Gastrocnemius medialis (tissue), 4 donors: ENCODE results near the gene LZTS2. TPM values are rescaled to one million over a fixed set of nuclear protein-coding genes. Genes with fewer than 3 reads are reported as not detected.

ENCODE experiments used
- ATAC-seq, 2 donors: fragments of 150-250 bp; one replicate each; pipeline ENCODE4 v1.9.1; 2016
- DNase-seq, 2 donors: peaks; one replicate each; pipeline ENCODE4 v3.0.0-alpha.2; 2019
- H3K27ac ChIP-seq, 4 donors: fragments of 200-600 bp; sonication (generic); 1 replicate in 1 of 4; 2 replicates in 3 of 4; pipeline ENCODE4 v1.5.1; 2016 to 2018; ENCODE audit warnings: mild to moderate bottlenecking in 2 of 4, moderate library complexity in 1 of 4
- H3K27me3 ChIP-seq, 3 donors: fragments of 200-600 bp; sonication (generic) in 2 of 3; 1 replicate in 1 of 3; 2 replicates in 2 of 3; pipeline versions ENCODE4 v1.5.1 to v1.6.0; 2016 to 2019; ENCODE audit warnings: mild to moderate bottlenecking in 1 of 3, moderate library complexity in 1 of 3
- H3K36me3 ChIP-seq, 2 donors: fragments of 200-600 bp; sonication (generic) in 1 of 2; one replicate each; pipeline ENCODE4 v1.5.1; 2017 to 2018
- H3K4me1 ChIP-seq, 2 donors: fragments of 200-600 bp; sonication (generic) in 1 of 2; one replicate each; pipeline ENCODE4 v1.5.1; 2016 to 2017; ENCODE audit warnings: mild to moderate bottlenecking in 2 of 2
- H3K4me3 ChIP-seq, 4 donors: fragments of 200-600 bp; sonication (generic) in 3 of 4; 1 replicate in 1 of 4; 2 replicates in 3 of 4; pipeline ENCODE4 v1.5.1; 2016 to 2019; ENCODE audit warnings: mild to moderate bottlenecking in 2 of 4
- H3K9me3 ChIP-seq, 3 donors: fragments of 200-600 bp; sonication (generic) in 2 of 3; 1 replicate in 1 of 3; 2 replicates in 2 of 3; pipeline ENCODE4 v1.5.1; 2016 to 2019
- POLR2A ChIP-seq, 2 donors: fragments of 450-650 bp; IDR thresholded peaks; one replicate each; pipeline ENCODE4 v1.6.1; 2017; ENCODE audit warnings: antibody characterized with exemption in 2 of 2, mild to moderate bottlenecking in 2 of 2, moderate library complexity in 2 of 2
- in situ Hi-C, 4 donors: fragments of 200-750 bp; cut with MboI; loops; one replicate each; pipeline versions ENCODE4 v1.15.0 to v1.8.0; 2017; ENCODE audit warnings: low sequenced_read_pairs in 4 of 4
- intact Hi-C: fragments of 100-400 bp; cut with DNase I; formaldehyde crosslinking; loops from one replicate; pipeline ENCODE4 v1.15.1; 2023; ENCODE audit warnings: low total_unique reads
- total RNA-seq, 4 donors: library from RNA; depleted of rRNA; stranded (reverse); fragments of >200 nt; gene quantifications; one replicate each; pipeline versions ENCODE4 v1.1.0 to v1.2.3, GENCODE V29; 2016
- TF ChIP-seq, protein P1 (sequence below), 5 experiments: fragments of 450-650 bp in 3 of 5; fragments of 200-600 bp in 2 of 5; sonication (generic) in 2 of 5; IDR thresholded peaks in 4 of 5; conservative IDR thresholded peaks in 1 of 5; 1 replicate in 4 of 5; 2 replicates in 1 of 5; pipeline ENCODE4 v1.5.1; 2016 to 2019; ENCODE audit warnings: antibody characterized with exemption in 5 of 5, mild to moderate bottlenecking in 3 of 5, moderate library complexity in 3 of 5

LZTS2 gene
- total RNA-seq, 4 donors from 2014 or later = 22.5 to 44.7 (median 26.7) TPM

DNA sequence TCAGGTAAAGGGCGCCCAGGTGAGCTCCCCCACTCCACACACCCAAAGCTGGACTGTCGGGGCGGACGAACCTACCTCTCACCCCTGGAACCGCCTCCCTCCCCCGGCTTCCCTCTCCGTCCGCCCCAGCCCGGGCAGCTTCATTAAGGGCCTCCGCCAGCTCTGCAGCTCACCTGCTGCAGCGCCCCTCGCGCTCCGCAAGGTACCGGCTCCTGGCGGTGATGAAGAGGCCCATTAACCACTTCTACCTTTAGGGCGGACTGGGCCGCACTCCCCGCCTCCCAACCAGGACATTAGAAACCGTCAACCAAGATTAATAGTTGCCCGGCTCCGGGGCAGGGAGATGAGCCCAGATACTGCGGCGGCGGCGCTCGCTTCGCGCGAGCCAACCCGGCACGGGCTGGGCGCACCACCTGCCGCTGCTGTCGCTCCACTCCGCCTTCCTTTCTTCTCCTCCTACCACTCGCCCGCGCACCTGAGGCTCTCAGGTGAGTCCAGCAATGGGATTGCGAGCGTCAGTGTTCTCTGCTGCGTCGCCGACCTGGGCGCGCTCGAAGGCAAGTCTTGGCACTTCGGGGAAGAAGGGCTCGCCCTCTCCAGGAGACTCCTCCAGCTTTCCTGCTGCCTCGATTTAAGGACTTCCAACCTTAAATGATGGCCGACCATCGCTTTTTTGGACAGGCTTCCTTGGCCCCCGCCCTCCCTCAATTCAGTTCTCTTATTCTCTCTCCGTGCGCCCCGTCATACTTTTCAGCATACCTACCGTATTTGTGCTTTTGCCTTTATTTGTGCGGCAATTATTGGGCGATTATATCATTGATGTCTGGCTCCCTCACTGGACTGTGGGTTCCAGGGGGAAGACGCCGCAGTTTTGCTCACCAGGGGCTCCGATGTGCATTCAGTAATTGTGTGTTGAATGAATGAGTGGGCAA lies 48.6 kb downstream of the LZTS2 start:
- no peak overlapping the region for H3K27ac ChIP-seq
- DNase-seq (no peak), ATAC-seq (no peak)
- H3K9me3 ChIP-seq = no peaks in the 10 kb centered on the region
- no peak overlapping the region for H3K4me3 ChIP-seq
- no peaks in the 10 kb centered on the region for H3K36me3 ChIP-seq
- no peak for TF ChIP-seq POLR2A (IDR thresholded peaks at IDR 0.05)
- TF ChIP-seq, protein P1, sequence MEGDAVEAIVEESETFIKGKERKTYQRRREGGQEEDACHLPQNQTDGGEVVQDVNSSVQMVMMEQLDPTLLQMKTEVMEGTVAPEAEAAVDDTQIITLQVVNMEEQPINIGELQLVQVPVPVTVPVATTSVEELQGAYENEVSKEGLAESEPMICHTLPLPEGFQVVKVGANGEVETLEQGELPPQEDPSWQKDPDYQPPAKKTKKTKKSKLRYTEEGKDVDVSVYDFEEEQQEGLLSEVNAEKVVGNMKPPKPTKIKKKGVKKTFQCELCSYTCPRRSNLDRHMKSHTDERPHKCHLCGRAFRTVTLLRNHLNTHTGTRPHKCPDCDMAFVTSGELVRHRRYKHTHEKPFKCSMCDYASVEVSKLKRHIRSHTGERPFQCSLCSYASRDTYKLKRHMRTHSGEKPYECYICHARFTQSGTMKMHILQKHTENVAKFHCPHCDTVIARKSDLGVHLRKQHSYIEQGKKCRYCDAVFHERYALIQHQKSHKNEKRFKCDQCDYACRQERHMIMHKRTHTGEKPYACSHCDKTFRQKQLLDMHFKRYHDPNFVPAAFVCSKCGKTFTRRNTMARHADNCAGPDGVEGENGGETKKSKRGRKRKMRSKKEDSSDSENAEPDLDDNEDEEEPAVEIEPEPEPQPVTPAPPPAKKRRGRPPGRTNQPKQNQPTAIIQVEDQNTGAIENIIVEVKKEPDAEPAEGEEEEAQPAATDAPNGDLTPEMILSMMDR (IDR thresholded peaks at IDR 0.05 in 4 of 5, conservative IDR thresholded peaks at IDR 0.05 in 1 of 5) = no peak
- peaks cover 34 to 42% (median 40%) of the 10 kb centered on the region in 3 donors for H3K27me3 ChIP-seq
- H3K4me1 ChIP-seq = peaks cover 16 to 25% of the 10 kb centered on the region in 2 donors
- intact Hi-C loops (no loop called here), in situ Hi-C loops (loop anchor here in 1 of 4 donors (10.0 kb wide), 1 partner anchor 97 kb away; no protein-coding TSS in a partner anchor)

DNA sequence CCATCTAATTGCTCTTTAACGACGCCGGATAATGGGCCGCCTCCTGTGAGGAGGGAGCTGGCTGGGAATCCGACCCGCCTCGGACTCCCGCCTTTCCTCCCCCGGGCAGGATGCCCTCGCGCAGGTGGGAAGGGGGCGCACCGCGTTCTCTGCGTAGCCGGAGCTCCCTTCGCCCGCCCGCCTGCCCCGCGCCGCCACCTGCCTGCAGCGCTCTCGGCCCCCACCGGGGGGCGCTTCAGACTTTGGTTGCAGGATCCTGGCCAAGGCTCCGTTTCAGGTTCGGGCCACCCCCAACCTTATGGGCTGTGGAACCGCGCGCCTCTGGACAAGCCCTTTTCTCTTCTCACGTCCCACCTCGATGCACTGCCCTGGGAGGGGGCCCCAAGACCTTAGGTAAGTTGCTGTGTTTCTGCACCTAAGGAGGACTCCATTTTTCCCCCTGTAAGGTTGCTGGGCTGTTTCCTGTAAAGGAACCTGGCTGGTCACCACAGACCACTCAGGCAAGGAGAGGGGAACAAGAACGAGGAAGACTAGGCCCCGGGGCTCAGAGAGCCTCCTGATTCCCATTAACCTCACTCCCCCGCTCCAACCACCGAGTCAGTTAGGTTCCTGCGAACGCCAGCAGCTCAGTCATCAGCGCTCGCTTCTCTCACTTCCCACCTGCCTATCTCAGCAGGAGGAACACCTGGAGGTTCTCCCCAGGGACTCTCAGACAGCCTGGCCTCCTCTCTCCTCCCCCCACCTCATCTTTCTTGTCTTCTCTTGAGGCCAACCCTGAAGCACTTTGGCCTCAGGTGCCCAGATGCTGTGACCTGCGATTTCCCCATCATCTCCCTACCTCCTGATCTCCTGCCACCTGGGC lies 50.8 kb downstream of the LZTS2 start:
- in situ Hi-C loops = no loop called here
- Histone ChIP-seq H3K27me3 (peaks cover 34 to 42% (median 40%) of the 10 kb centered on the region in 3 donors), H3K27ac (no peak overlapping the region), H3K9me3 (no peaks in the 10 kb centered on the region), H3K36me3 (no peaks in the 10 kb centered on the region), H3K4me3 (peak overlapping the region; percentile 1 to 47 (median 24)), H3K4me1 (peaks cover 12 to 21% of the 10 kb centered on the region in 2 donors)
- TF ChIP-seq, protein P1 (IDR thresholded peaks at IDR 0.05 in 4 of 5, conservative IDR thresholded peaks at IDR 0.05 in 1 of 5) = peak; percentile 61 to 92 (median 84)
- no peak for TF ChIP-seq POLR2A (IDR thresholded peaks at IDR 0.05)
- peak; percentile 40 to 50 for ATAC-seq
- peak in 1 of 2 donors; percentile 57 for DNase-seq
- intact Hi-C loops = no loop called here

GRCh38 chr10:101052285-101052684 lies 52.7 kb downstream of the LZTS2 start:
- no peaks in the 10 kb centered on the region for H3K9me3 ChIP-seq
- H3K4me1 ChIP-seq = peaks cover 12 to 21% of the 10 kb centered on the region in 2 donors
- H3K4me3 ChIP-seq = no peak overlapping the region
- peaks cover 29 to 34% (median 34%) of the 10 kb centered on the region in 3 donors for H3K27me3 ChIP-seq
- peak in 1 of 2 donors; percentile 21 for TF ChIP-seq POLR2A (IDR thresholded peaks at IDR 0.05)
- TF ChIP-seq, protein P1 (IDR thresholded peaks at IDR 0.05 in 4 of 5, conservative IDR thresholded peaks at IDR 0.05 in 1 of 5) = no peak
- in situ Hi-C loops (no loop called here), intact Hi-C loops (no loop called here)
- peak; percentile 68 to 89 for DNase-seq
- peak overlapping the region; percentile 57 to 76 (median 66) for H3K27ac ChIP-seq
- ATAC-seq = peak; percentile 97 to 99
- no peaks in the 10 kb centered on the region for H3K36me3 ChIP-seq

GRCh38 chr10:101053516-101053915 lies 53.9 kb downstream of the LZTS2 start:
- in situ Hi-C loops = no loop called here
- no peak for DNase-seq
- Histone ChIP-seq H3K9me3 (no peaks in the 10 kb centered on the region), H3K4me3 (no peak overlapping the region), H3K27me3 (peaks cover 18 to 26% (median 22%) of the 10 kb centered on the region in 3 donors), H3K4me1 (peaks cover 12 to 21% of the 10 kb centered on the region in 2 donors), H3K36me3 (no peaks in the 10 kb centered on the region), H3K27ac (no peak overlapping the region)
- TF ChIP-seq POLR2A (IDR thresholded peaks at IDR 0.05) = no peak
- TF ChIP-seq, protein P1 (IDR thresholded peaks at IDR 0.05 in 4 of 5, conservative IDR thresholded peaks at IDR 0.05 in 1 of 5) = no peak
- intact Hi-C loops = no loop called here
- ATAC-seq = no peak
